Chondrocyte (in vitro differentiated cells): ENCODE measurements around the gene MUCL3. TPM values are rescaled to one million over a fixed set of nuclear protein-coding genes. Genes with fewer than 3 reads are reported as not detected.
"Not testable (repeated sequence)": the region's sequence is repeated elsewhere in the genome, so short reads cannot be mapped to it uniquely, and the experiment has no call there.

Experiments
- DNase-seq: peaks from one replicate; pipeline ENCODE4 v3.0.0; 2021; ENCODE audit warnings: mixed read lengths, low spot score
- H3K27ac Mint-ChIP-seq: one replicate; pipeline ENCODE4 v1.8.0; 2021; ENCODE audit warnings: mild to moderate bottlenecking, moderate library complexity, mixed read lengths; ENCODE audit not compliant: unreplicated experiment
- H3K27me3 Mint-ChIP-seq: 2 replicates; pipeline ENCODE4 v1.8.0; 2021; ENCODE audit warnings: low read depth, mixed read lengths
- H3K36me3 Mint-ChIP-seq: 2 replicates; pipeline ENCODE4 v1.8.0; 2021; ENCODE audit warnings: low read depth, mixed read lengths
- H3K4me1 Mint-ChIP-seq: 2 replicates; pipeline ENCODE4 v1.8.0; 2021; ENCODE audit warnings: low read depth, mild to moderate bottlenecking, mixed read lengths
- H3K4me3 Mint-ChIP-seq: one replicate; pipeline ENCODE4 v1.8.0; 2021; ENCODE audit warnings: mild to moderate bottlenecking, moderate library complexity, mixed read lengths; ENCODE audit not compliant: unreplicated experiment
- H3K9me3 Mint-ChIP-seq: 2 replicates; pipeline ENCODE4 v1.8.0; 2021; ENCODE audit warnings: low read depth, mixed read lengths
- CTCF ChIP-seq: fragments of 200-600 bp; sonication (generic); IDR thresholded peaks from 2 replicates; pipeline ENCODE4 v1.5.0; 2021; ENCODE audit warnings: antibody characterized with exemption, mild to moderate bottlenecking, moderate library complexity
- total RNA-seq: library from RNA; stranded (reverse); gene quantifications from 3 replicates; pipeline ENCODE4 v1.2.1, GENCODE V29; 2021

The MUCL3 gene
- total RNA-seq, 1 donor from 2014 or later, result 0.07 TPM

- Mint-ChIP-seq H3K36me3 (no peaks in the 10 kb centered on the region), H3K9me3 (no peaks in the 10 kb centered on the region), H3K4me3 (no peak overlapping the region), H3K4me1 (no peaks in the 10 kb centered on the region), H3K27ac (no peak overlapping the region), H3K27me3 (no peaks in the 10 kb centered on the region)
- no peak for TF ChIP-seq CTCF
- DNase-seq, result no peak
Measured at GRCh38 chr6:30997301-30997700, 56.5 kb downstream of the MUCL3 start.

GRCh38 chr6:30998785-30999184, 58.0 kb downstream of the MUCL3 start:
- Mint-ChIP-seq H3K4me3 (no peak overlapping the region), H3K27me3 (no peaks in the 10 kb centered on the region), H3K36me3 (no peaks in the 10 kb centered on the region), H3K27ac (no peak overlapping the region), H3K4me1 (no peaks in the 10 kb centered on the region), H3K9me3 (no peaks in the 10 kb centered on the region)
- no peak for TF ChIP-seq CTCF
- DNase-seq, result no peak

- not testable (repeated sequence) for H3K4me3 Mint-ChIP-seq, H3K9me3 Mint-ChIP-seq, H3K27me3 Mint-ChIP-seq, H3K36me3 Mint-ChIP-seq, H3K4me1 Mint-ChIP-seq, DNase-seq, H3K27ac Mint-ChIP-seq
Measured at GRCh38 chr6:31000067-31000860, 59.5 kb downstream of the MUCL3 start.

- Mint-ChIP-seq H3K9me3 (no peaks in the 10 kb centered on the region), H3K4me3 (no peak overlapping the region), H3K27ac (no peak overlapping the region), H3K4me1 (no peaks in the 10 kb centered on the region), H3K36me3 (no peaks in the 10 kb centered on the region), H3K27me3 (no peaks in the 10 kb centered on the region)
- no peak for DNase-seq
- TF ChIP-seq CTCF, result no peak
Measured at GRCh38 chr6:31001281-31001888, 60.6 kb downstream of the MUCL3 start.

- no peak for DNase-seq
- H3K36me3 Mint-ChIP-seq, result no peaks in the 10 kb centered on the region
- TF ChIP-seq CTCF, result no peak
- H3K4me1 Mint-ChIP-seq, result peaks cover 5% of the 10 kb centered on the region
- no peak overlapping the region for H3K27ac Mint-ChIP-seq
- no peak overlapping the region for H3K4me3 Mint-ChIP-seq
- H3K27me3 Mint-ChIP-seq, result no peaks in the 10 kb centered on the region
- no peaks in the 10 kb centered on the region for H3K9me3 Mint-ChIP-seq
Measured at GRCh38 chr6:31002471-31002870, 61.7 kb downstream of the MUCL3 start.

Other genes starting within 250 kb of the MUCL3 start
- gene NRM, start 250.0 kb upstream of the MUCL3 start, total RNA-seq, result 18.6 to 26.3 TPM (median 20.0 TPM) in 3 replicates
- gene MDC1, start 223.7 kb upstream of the MUCL3 start, total RNA-seq, result 25.5 to 33.5 TPM (median 33.1 TPM) in 3 replicates
- gene TUBB, start 220.6 kb upstream of the MUCL3 start, total RNA-seq, result 681 to 975 TPM (median 692 TPM) in 3 replicates
- 66.8 to 72.7 TPM (median 69.1 TPM) in 3 replicates for gene FLOT1, start 198.3 kb upstream of the MUCL3 start, total RNA-seq
- 332 to 354 TPM (median 333 TPM) in 3 replicates for gene IER3, start 196.4 kb upstream of the MUCL3 start, total RNA-seq
- 112 to 157 TPM (median 117 TPM) in 3 replicates for gene DDR1, start 56.5 kb upstream of the MUCL3 start, total RNA-seq
- gene GTF2H4, start 32.8 kb upstream of the MUCL3 start, total RNA-seq, result 39.5 to 54.6 TPM (median 40.1 TPM) in 3 replicates
- 33.1 to 48.0 TPM (median 33.8 TPM) in 3 replicates for gene VARS2, start 26.7 kb upstream of the MUCL3 start, total RNA-seq
- not detected in 3 replicates for gene SFTA2, start 8.8 kb upstream of the MUCL3 start, total RNA-seq
- gene MUC21, start 42.7 kb downstream of the MUCL3 start, total RNA-seq, result not detected in 3 replicates
- not detected in 3 replicates for gene MUC22, start 69.5 kb downstream of the MUCL3 start, total RNA-seq
- 0.37 TPM in 1 of 3 replicates, not detected in the others for gene C6orf15, start 171.6 kb downstream of the MUCL3 start, total RNA-seq
- gene PSORS1C1, start 173.8 kb downstream of the MUCL3 start, total RNA-seq, result 4.2 to 6.0 TPM (median 5.5 TPM) in 3 replicates
- gene CDSN, start 179.5 kb downstream of the MUCL3 start, total RNA-seq, result 0.12 TPM in 1 of 3 replicates, not detected in the others
- gene PSORS1C2, start 198.1 kb downstream of the MUCL3 start, total RNA-seq, result not detected in 3 replicates
- gene CCHCR1, start 216.8 kb downstream of the MUCL3 start, total RNA-seq, result 11.2 to 18.3 TPM (median 13.4 TPM) in 3 replicates
- 7.4 to 22.4 TPM (median 7.9 TPM) in 3 replicates for gene TCF19, start 217.6 kb downstream of the MUCL3 start, total RNA-seq
- 1.2 to 1.6 TPM in 2 of 3 replicates, not detected in the other for gene POU5F1, start 229.7 kb downstream of the MUCL3 start, total RNA-seq